IMR-90 (cell line): ENCODE measurements around the gene HIVEP3. TPM values are rescaled to one million over a fixed set of nuclear protein-coding genes. Genes with fewer than 3 reads are reported as not detected.

Source experiments
- ATAC-seq: fragments of 200-7000 bp; cut with Tn5 transposase; 2 replicates; pipeline ENCODE4 v1.9.1; 2020; ENCODE audit warnings: low read depth, mild to moderate bottlenecking, moderate library complexity
- BruUV-seq: library from RNA; stranded (reverse); fragments of 400-500 nt; replicated peaks from 2 replicates; lab custom pipeline; 2021; lab: Mats Ljungman, UMichigan
- CTCF ChIA-PET: fragments of 300-600 bp; formaldehyde crosslinking; extraction: SDS; loops from one replicate; lab custom pipeline; 2021; ENCODE audit warnings: antibody characterized with exemption; lab: Yijun Ruan, JAX
- POLR2A ChIA-PET: fragments of 300-600 bp; sonication (Branson Sonifier 250); formaldehyde crosslinking; loops from one replicate; lab custom pipeline; 2022; ENCODE audit warnings: antibody characterized with exemption; ENCODE audit not compliant: unreplicated experiment; lab: Charles Lee
- DNase-seq: peaks from one replicate; pipeline ENCODE4 v3.0.0; 2013
- H2AFZ ChIP-seq: replicated peaks from 2 replicates; pipeline ENCODE3; 2013; ENCODE audit warnings: low read length, mild to moderate bottlenecking; ENCODE audit not compliant: poor library complexity
- H2AK5ac ChIP-seq: 2 replicates; pipeline ENCODE4 v1.6.1; 2013; ENCODE audit warnings: low read depth, low read length, inconsistent platforms
- H2AK9ac ChIP-seq: replicated peaks from 2 replicates; pipeline ENCODE3; 2013; ENCODE audit warnings: mild to moderate bottlenecking, low read depth, low read length, moderate library complexity; ENCODE audit not compliant: poor library complexity
- H2BK120ac ChIP-seq: 2 replicates; pipeline ENCODE4 v1.6.1; 2013; ENCODE audit warnings: low read depth, low read length, inconsistent platforms
- H2BK15ac ChIP-seq: 3 replicates; pipeline ENCODE4 v1.6.1; 2013; ENCODE audit warnings: low read depth, low read length, inconsistent platforms
- H2BK20ac ChIP-seq: 2 replicates; pipeline ENCODE4 v1.6.1; 2013; ENCODE audit warnings: low read depth, mild to moderate bottlenecking, inconsistent platforms, low read length, moderate library complexity
- H2BK5ac ChIP-seq: 2 replicates; pipeline ENCODE4 v1.6.1; 2013; ENCODE audit warnings: mild to moderate bottlenecking, low read depth, low read length, inconsistent platforms; ENCODE audit not compliant: poor library complexity, severe bottlenecking
- H3K14ac ChIP-seq: replicated peaks from 2 replicates; pipeline ENCODE4 v1.6.1; 2013; ENCODE audit warnings: low read depth, low read length, inconsistent platforms
- H3K18ac ChIP-seq: 2 replicates; pipeline ENCODE4 v1.6.1; 2013; ENCODE audit warnings: low read depth, low read length, control low read depth
- H3K23ac ChIP-seq: 2 replicates; pipeline ENCODE4 v1.6.1; 2013; ENCODE audit warnings: low read depth, low read length, inconsistent platforms
- H3K27ac ChIP-seq: 2 replicates; pipeline ENCODE4 v1.5.1; 2013; ENCODE audit warnings: mild to moderate bottlenecking, control low read depth, low read length; ENCODE audit not compliant: insufficient read depth
- H3K27me3 ChIP-seq: 2 replicates; pipeline ENCODE4 v1.6.1; 2013; ENCODE audit warnings: low read length; ENCODE audit not compliant: control insufficient read depth, insufficient read depth
- H3K36me3 ChIP-seq: 2 replicates; pipeline ENCODE4 v1.6.1; 2013; ENCODE audit warnings: low read length, mixed read lengths; ENCODE audit not compliant: control insufficient read depth, insufficient read depth
- H3K4ac ChIP-seq: 2 replicates; pipeline ENCODE4 v1.6.1; 2013; ENCODE audit warnings: low read depth, low read length, inconsistent platforms
- H3K4me1 ChIP-seq: 2 replicates; pipeline ENCODE4 v1.6.1; 2013; ENCODE audit warnings: low read length, mixed read lengths; ENCODE audit not compliant: control insufficient read depth, insufficient read depth
- H3K4me2 ChIP-seq: 2 replicates; pipeline ENCODE4 v1.6.1; 2013; ENCODE audit warnings: low read depth, mild to moderate bottlenecking, control low read depth, low read length, moderate library complexity
- H3K4me3 ChIP-seq: 2 replicates; pipeline ENCODE4 v1.5.1; 2013; ENCODE audit warnings: low read depth, mild to moderate bottlenecking, control low read depth, low read length, moderate library complexity; ENCODE audit not compliant: insufficient read depth
- H3K56ac ChIP-seq: 2 replicates; pipeline ENCODE4 v1.6.1; 2013; ENCODE audit warnings: low read length, inconsistent platforms; ENCODE audit not compliant: insufficient read depth; ENCODE audit errors: extremely low read depth
- H3K79me1 ChIP-seq, 2 experiments: 2 replicates each; pipeline ENCODE4 v1.6.1; 2013; ENCODE audit warnings: low read length in 2 of 2, inconsistent platforms in 1 of 2, low read depth in 1 of 2
- H3K9ac ChIP-seq: 2 replicates; pipeline ENCODE4 v1.6.1; 2013; ENCODE audit warnings: low read depth, low read length, control low read depth
- H3K9me1 ChIP-seq: 2 replicates; pipeline ENCODE4 v1.6.1; 2013; ENCODE audit warnings: low read length, inconsistent platforms; ENCODE audit not compliant: insufficient read depth
- H3K9me3 ChIP-seq: 2 replicates; pipeline ENCODE4 v1.6.1; 2013; ENCODE audit warnings: low read length; ENCODE audit not compliant: control insufficient read depth, insufficient read depth
- H4K20me1 ChIP-seq: 2 replicates; pipeline ENCODE4 v1.6.1; 2013; ENCODE audit warnings: low read length, inconsistent platforms; ENCODE audit not compliant: insufficient read depth
- H4K5ac ChIP-seq: 2 replicates; pipeline ENCODE4 v1.6.1; 2013; ENCODE audit warnings: mild to moderate bottlenecking, low read depth, low read length, control low read depth
- H4K8ac ChIP-seq, 2 experiments: 2 replicates each; pipeline ENCODE4 v1.6.1; 2013; ENCODE audit warnings: low read depth in 2 of 2, low read length in 2 of 2, control low read depth in 1 of 2, inconsistent platforms in 1 of 2
- H4K91ac ChIP-seq: 2 replicates; pipeline ENCODE4 v1.6.1; 2013; ENCODE audit warnings: low read depth, low read length, inconsistent platforms; ENCODE audit not compliant: insufficient read depth
- CEBPB ChIP-seq: IDR thresholded peaks from 2 replicates; pipeline ENCODE4 v1.6.1; 2012; ENCODE audit warnings: low read depth, low read length, improper control_type of control experiment
- CHD1 ChIP-seq: IDR thresholded peaks from 2 replicates; pipeline ENCODE4 v1.6.1; 2012; ENCODE audit warnings: low read depth, low read length, improper control_type of control experiment
- WGBS, 2 experiments: methylation state at CpG; one replicate each; pipeline versions ENCODE4 v1.1.5 to v1.1.7; 2013; ENCODE audit warnings: missing lambda C conversion rate in 2 of 2; ENCODE audit not compliant: insufficient read length in 1 of 2; ENCODE audit errors: extremely low coverage in 2 of 2; 5-methylcytosine and 5-hydroxymethylcytosine counted together
- dilution Hi-C: fragments of 300-500 bp; cut with HindIII; formaldehyde crosslinking; loops from one replicate; pipeline ENCODE4 v1.14.3; 2018; ENCODE audit warnings: low sequenced_read_pairs; ENCODE audit not compliant: unreplicated experiment
- in situ Hi-C: fragments of 300-500 bp; cut with MboI; formaldehyde crosslinking; loops from 3 replicates; pipeline ENCODE4 v1.14.3; 2019; ENCODE audit warnings: low sequenced_read_pairs, inconsistent platforms, mixed read lengths
- intact Hi-C: fragments of 100-400 bp; cut with micrococcal nuclease; formaldehyde crosslinking; loops from 2 replicates; pipeline ENCODE4 v1.10.0; 2022
- polyA plus RNA-seq, 3 experiments: library from polyadenylated mRNA; depleted of rRNA; stranded (reverse); fragments of >200 nt; gene quantifications; 2 replicates each; pipeline ENCODE4 v1.2.3, GENCODE V29; 2012; ENCODE audit warnings: low replicate concordance in 1 of 3
- total RNA-seq: library from RNA; depleted of rRNA; stranded (reverse); fragments of >200 nt; gene quantifications from 2 replicates; pipeline ENCODE4 v1.2.3, GENCODE V29; 2012

Gene HIVEP3
- total and polyA plus RNA-seq, 2 of the 4 experiments (the other 2 are of a cell fraction) = 1.4 to 4.0 TPM

DNA sequence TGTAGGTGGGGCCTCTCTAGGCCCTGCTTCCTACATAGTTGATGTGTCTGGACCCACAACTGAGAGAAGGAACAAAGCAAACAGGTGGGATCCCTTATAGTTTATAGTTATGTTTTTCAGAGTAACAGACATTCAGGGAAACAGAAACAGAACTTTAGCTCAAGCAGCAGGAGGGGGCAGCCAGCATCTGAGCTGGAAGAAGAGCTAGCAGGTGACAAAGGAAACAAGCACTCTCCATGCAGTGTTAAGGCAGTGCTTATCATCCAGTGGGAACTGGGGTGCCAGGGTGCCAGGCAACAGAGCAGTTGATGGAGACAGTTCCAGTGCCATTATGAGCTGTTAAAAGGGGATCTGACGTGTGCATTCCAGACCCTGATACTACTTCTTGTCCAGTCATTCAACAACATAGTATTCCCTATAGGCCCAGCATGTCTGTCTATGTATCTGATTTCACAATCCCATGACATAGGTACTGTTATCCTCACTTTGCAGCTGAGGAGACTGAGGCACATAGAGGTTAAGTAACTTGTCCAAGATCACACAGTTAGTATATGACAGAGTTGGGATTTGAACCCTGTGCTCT lies 13.5 kb downstream of the HIVEP3 start:
- 0 out of 2 replicates have a peak overlapping the region, but pooled peaks have one; percentile 15 for H4K91ac ChIP-seq
- no peaks in the 10 kb centered on the region for H3K27me3 ChIP-seq
- H3K4me3 ChIP-seq = no peak overlapping the region
- peaks cover 33% of the 10 kb centered on the region for H3K9me1 ChIP-seq
- no peaks in the 10 kb centered on the region for H3K9me3 ChIP-seq
- H3K23ac ChIP-seq = no peak overlapping the region
- no TSS peak for BruUV-seq
- 0 out of 3 replicates have a peak overlapping the region, but pooled peaks have one; percentile 21 for H2BK15ac ChIP-seq
- H2AFZ ChIP-seq = no peak overlapping the region
- no peak overlapping the region for H2BK5ac ChIP-seq
- peaks cover 0 to 16% of the 10 kb centered on the region in 2 experiments; a peak in 1 of 4 replicates for H3K79me1 ChIP-seq
- H2AK9ac ChIP-seq = no peak overlapping the region
- H3K9ac ChIP-seq = no peak overlapping the region
- DNase-seq (no peak), ATAC-seq (no peak)
- in situ Hi-C loops (no loop called here), dilution Hi-C loops (no loop called here), intact Hi-C loops (no loop called here)
- no peak overlapping the region for H3K4ac ChIP-seq
- H3K27ac ChIP-seq = no peak overlapping the region
- no peak overlapping the region; the same call in 1 of the 2 replicates for H2BK20ac ChIP-seq
- peak overlapping the region; percentile 24 for H2BK120ac ChIP-seq
- H3K14ac ChIP-seq = no peak overlapping the region
- H3K18ac ChIP-seq = no peak overlapping the region
- peak overlapping the region; percentile 36; the same call in 1 of the 2 replicates for H2AK5ac ChIP-seq
- H4K5ac ChIP-seq = no peak overlapping the region
- peaks cover 21% of the 10 kb centered on the region for H3K4me1 ChIP-seq
- peak; percentile 32; the same call in 1 of the 2 replicates for TF ChIP-seq CEBPB
- no peak for TF ChIP-seq CHD1
- H3K36me3 ChIP-seq = no peaks in the 10 kb centered on the region
- CTCF ChIA-PET = interaction anchor here (0.9 kb wide), 1 partner anchor 16 kb away, joined by 3 read pairs; no protein-coding TSS in a partner anchor
- H3K4me2 ChIP-seq = no peak overlapping the region
- no peak overlapping the region for H4K8ac ChIP-seq
- H3K56ac ChIP-seq = no peak overlapping the region
- no CpG with 5 or more reads among the region's 1 CpG for WGBS, 2 experiments
- H4K20me1 ChIP-seq = no peaks in the 10 kb centered on the region
- POLR2A ChIA-PET = no interaction called here
